HL-60 (cell line): ENCODE measurements around the gene IFRD1.

Source experiments
- DNase-seq, 2 experiments: peaks; one replicate each; pipeline ENCODE4 v3.0.0-alpha.2; 2010 to 2020; ENCODE audit warnings: low read depth in 1 of 2, low spot score in 1 of 2
- H3K27ac ChIP-seq: fragments of 250-450 bp; sonication (Bioruptor Pico); replicated peaks from 2 replicates; pipeline ENCODE4 v1.5.1; 2020; ENCODE audit warnings: mild to moderate bottlenecking, moderate library complexity
- H3K27me3 ChIP-seq: fragments of 250-450 bp; sonication (Bioruptor Pico); 2 replicates; pipeline ENCODE4 v1.5.1; 2021; ENCODE audit warnings: mild to moderate bottlenecking, moderate library complexity; ENCODE audit not compliant: insufficient read depth, poor library complexity, severe bottlenecking
- H3K4me3 ChIP-seq: replicated peaks from 2 replicates; pipeline ENCODE4 v1.5.1; 2011; ENCODE audit warnings: mild to moderate bottlenecking, control low read depth, low read length; ENCODE audit not compliant: insufficient read depth
- CTCF ChIP-seq: IDR thresholded peaks from one replicate; pipeline ENCODE4 v1.5.1; 2011; ENCODE audit warnings: low read length, control low read depth, inconsistent platforms; ENCODE audit not compliant: insufficient read depth
- GABPA ChIP-seq: IDR thresholded peaks from 2 replicates; pipeline ENCODE4 v1.6.1; 2012; ENCODE audit warnings: low read depth
- POLR2AphosphoS5 ChIP-seq: IDR thresholded peaks from 2 replicates; pipeline ENCODE4 v1.6.1; 2012; ENCODE audit warnings: low read depth
- SPI1 ChIP-seq: IDR thresholded peaks from 2 replicates; pipeline ENCODE4 v1.6.1; 2012; ENCODE audit warnings: low read depth, mild to moderate bottlenecking, borderline replicate concordance
- TF ChIP-seq, protein P1 (sequence below): IDR thresholded peaks from 2 replicates; pipeline ENCODE4 v1.6.1; 2012; ENCODE audit warnings: low read depth; ENCODE audit not compliant: insufficient replicate concordance

The IFRD1 gene

GRCh38 chr7:112439476-112439875 lies 10.8 kb upstream of the IFRD1 start:
- H3K4me3 ChIP-seq, result no peak overlapping the region
- TF ChIP-seq GABPA (no peak), SPI1 (no peak)

DNA sequence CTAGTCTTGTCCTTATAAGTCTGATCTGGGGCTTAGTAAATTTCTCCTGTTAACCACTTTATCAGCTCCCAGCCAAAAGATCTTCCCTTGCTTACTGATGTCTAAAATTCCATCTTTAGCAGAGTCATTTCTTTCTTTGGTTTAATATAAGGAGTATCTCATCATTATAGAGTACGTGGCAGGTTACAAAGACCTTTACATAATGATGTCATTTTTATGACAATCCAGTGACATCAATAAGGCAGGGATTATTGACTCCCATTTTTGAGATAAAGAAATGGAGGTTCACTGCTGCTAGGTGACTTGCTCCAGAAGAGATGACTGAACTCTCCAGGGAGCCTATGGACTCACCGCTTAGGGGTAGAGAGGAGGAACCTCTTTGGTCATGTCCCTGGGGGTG lies 8.1 kb upstream of the IFRD1 start:
- H3K4me3 ChIP-seq, result no peak overlapping the region
- H3K27me3 ChIP-seq, result no peaks in the 10 kb centered on the region
- TF ChIP-seq CTCF (no peak), POLR2AphosphoS5 (no peak), GABPA (no peak), SPI1 (no peak)
- TF ChIP-seq, protein P1, sequence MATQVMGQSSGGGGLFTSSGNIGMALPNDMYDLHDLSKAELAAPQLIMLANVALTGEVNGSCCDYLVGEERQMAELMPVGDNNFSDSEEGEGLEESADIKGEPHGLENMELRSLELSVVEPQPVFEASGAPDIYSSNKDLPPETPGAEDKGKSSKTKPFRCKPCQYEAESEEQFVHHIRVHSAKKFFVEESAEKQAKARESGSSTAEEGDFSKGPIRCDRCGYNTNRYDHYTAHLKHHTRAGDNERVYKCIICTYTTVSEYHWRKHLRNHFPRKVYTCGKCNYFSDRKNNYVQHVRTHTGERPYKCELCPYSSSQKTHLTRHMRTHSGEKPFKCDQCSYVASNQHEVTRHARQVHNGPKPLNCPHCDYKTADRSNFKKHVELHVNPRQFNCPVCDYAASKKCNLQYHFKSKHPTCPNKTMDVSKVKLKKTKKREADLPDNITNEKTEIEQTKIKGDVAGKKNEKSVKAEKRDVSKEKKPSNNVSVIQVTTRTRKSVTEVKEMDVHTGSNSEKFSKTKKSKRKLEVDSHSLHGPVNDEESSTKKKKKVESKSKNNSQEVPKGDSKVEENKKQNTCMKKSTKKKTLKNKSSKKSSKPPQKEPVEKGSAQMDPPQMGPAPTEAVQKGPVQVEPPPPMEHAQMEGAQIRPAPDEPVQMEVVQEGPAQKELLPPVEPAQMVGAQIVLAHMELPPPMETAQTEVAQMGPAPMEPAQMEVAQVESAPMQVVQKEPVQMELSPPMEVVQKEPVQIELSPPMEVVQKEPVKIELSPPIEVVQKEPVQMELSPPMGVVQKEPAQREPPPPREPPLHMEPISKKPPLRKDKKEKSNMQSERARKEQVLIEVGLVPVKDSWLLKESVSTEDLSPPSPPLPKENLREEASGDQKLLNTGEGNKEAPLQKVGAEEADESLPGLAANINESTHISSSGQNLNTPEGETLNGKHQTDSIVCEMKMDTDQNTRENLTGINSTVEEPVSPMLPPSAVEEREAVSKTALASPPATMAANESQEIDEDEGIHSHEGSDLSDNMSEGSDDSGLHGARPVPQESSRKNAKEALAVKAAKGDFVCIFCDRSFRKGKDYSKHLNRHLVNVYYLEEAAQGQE, result no peak
- no peak overlapping the region for H3K27ac ChIP-seq
- no peak for DNase-seq

More at GRCh38 chr7:112439476-112439875, 10.8 kb upstream of the IFRD1 start:
- no peak for DNase-seq
- no peak overlapping the region for H3K27ac ChIP-seq
- H3K27me3 ChIP-seq, result no peaks in the 10 kb centered on the region

DNA sequence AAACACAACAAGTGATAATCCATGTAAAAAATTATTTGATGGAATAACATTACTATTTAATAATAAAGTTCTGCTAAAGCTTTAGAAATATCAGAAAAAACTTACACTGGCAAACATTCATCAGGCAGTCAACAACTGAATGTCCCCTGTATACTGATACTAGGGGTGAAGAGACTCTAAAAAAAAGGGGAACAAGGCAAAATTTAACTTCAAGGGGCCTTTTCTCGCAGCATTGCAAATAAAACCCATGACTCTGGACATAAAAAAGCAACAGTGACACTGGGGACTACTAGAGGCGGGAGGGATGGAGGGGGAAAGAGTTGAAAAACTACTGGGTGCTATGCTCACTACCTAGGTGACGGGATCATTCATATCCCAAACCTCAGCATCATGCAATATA lies 5.8 kb upstream of the IFRD1 start:
- Histone ChIP-seq H3K27me3 (no peaks in the 10 kb centered on the region), H3K4me3 (no peak overlapping the region), H3K27ac (peak overlapping the region; percentile 76)
- DNase-seq, result peak in 1 of 2 experiments; percentile 27
- TF ChIP-seq, protein P1, result no peak
- TF ChIP-seq SPI1, result peak; percentile 37; the same call in 1 of the 2 replicates

GRCh38 chr7:112446431-112446830 lies 3.8 kb upstream of the IFRD1 start:
- peak overlapping the region; percentile 76 for H3K27ac ChIP-seq
- TF ChIP-seq CTCF, result no peak
- TF ChIP-seq POLR2AphosphoS5, result no peak
- TF ChIP-seq, protein P1, result no peak
- no peak for TF ChIP-seq SPI1
- TF ChIP-seq GABPA, result no peak
- H3K27me3 ChIP-seq, result no peaks in the 10 kb centered on the region
- no peak for DNase-seq
- no peak overlapping the region for H3K4me3 ChIP-seq
